ENCODE results near the gene COQ8B. TPM values are rescaled to one million over a fixed set of nuclear protein-coding genes. Genes with fewer than 3 reads are reported as not detected.
"Not testable (repeated sequence)": the region's sequence is repeated elsewhere in the genome, so short reads cannot be mapped to it uniquely, and the experiment has no call there.

COQ8B gene
- total RNA-seq, 1 experiment from 2014 or later, result 22.0 TPM

GRCh38 chr19:40663695-40664692 lies 52.7 kb downstream of the COQ8B start:
- Histone ChIP-seq H3K9me3 (replicated peaks) (no peaks in the 10 kb centered on the region), H3K4me3 (peak overlapping the region; percentile 63), H3K27me3 (0 out of 2 replicates have a peak, but pooled peaks cover 8% of the 10 kb centered on the region), H3K4me1 (peaks cover 4% of the 10 kb centered on the region; the same call in 1 of the 2 replicates), H3K27ac (peak overlapping the region; percentile 42; the same call in 1 of the 2 replicates), H3K36me3 (peaks cover 20% of the 10 kb centered on the region)
- peak in 1 of 2 experiments; percentile 27 for DNase-seq

GRCh38 chr19:40662925-40663694 lies 53.6 kb downstream of the COQ8B start:
- 0 out of 2 replicates have a peak, but pooled peaks cover 8% of the 10 kb centered on the region for H3K27me3 ChIP-seq
- no peaks in the 10 kb centered on the region for H3K9me3 ChIP-seq (replicated peaks)
- H3K4me3 ChIP-seq, result peak overlapping the region; percentile 63
- peaks cover 4% of the 10 kb centered on the region; the same call in 1 of the 2 replicates for H3K4me1 ChIP-seq
- peak overlapping the region; percentile 42 for H3K27ac ChIP-seq
- peak; percentile 93 to 94 for DNase-seq
- H3K36me3 ChIP-seq, result peaks cover 11% of the 10 kb centered on the region

GRCh38 chr19:40661616-40662015 lies 55.1 kb downstream of the COQ8B start:
- DNase-seq, result no peak

GRCh38 chr19:40659566-40659965 lies 57.1 kb downstream of the COQ8B start:
- Histone ChIP-seq H3K36me3 (no peaks in the 10 kb centered on the region), H3K27me3 (0 out of 2 replicates have a peak, but pooled peaks cover 8% of the 10 kb centered on the region), H3K27ac (no peak overlapping the region), H3K4me1 (peaks cover 4% of the 10 kb centered on the region; the same call in 1 of the 2 replicates), H3K4me3 (no peak overlapping the region), H3K9me3 (replicated peaks) (no peaks in the 10 kb centered on the region)
- no peak for DNase-seq

More at GRCh38 chr19:40661616-40662015, 55.1 kb downstream of the COQ8B start:
- Histone ChIP-seq H3K4me1 (peaks cover 4% of the 10 kb centered on the region; the same call in 1 of the 2 replicates), H3K27ac (no peak overlapping the region), H3K9me3 (replicated peaks) (no peaks in the 10 kb centered on the region), H3K36me3 (no peaks in the 10 kb centered on the region), H3K27me3 (0 out of 2 replicates have a peak, but pooled peaks cover 8% of the 10 kb centered on the region), H3K4me3 (no peak overlapping the region)

- H3K4me3 ChIP-seq, result no peak overlapping the region
- H3K27ac ChIP-seq, result no peak overlapping the region
- no peaks in the 10 kb centered on the region for H3K9me3 ChIP-seq (replicated peaks)
- DNase-seq, result no peak
- H3K4me1 ChIP-seq, result peaks cover 4% of the 10 kb centered on the region; the same call in 1 of the 2 replicates
- H3K36me3 ChIP-seq, result no peaks in the 10 kb centered on the region
- 0 out of 2 replicates have a peak, but pooled peaks cover 8% of the 10 kb centered on the region for H3K27me3 ChIP-seq
Observed at GRCh38 chr19:40659116-40659515, 57.6 kb downstream of the COQ8B start.

GRCh38 chr19:40658031-40658430 lies 58.7 kb downstream of the COQ8B start:
- Histone ChIP-seq H3K27me3 (0 out of 2 replicates have a peak, but pooled peaks cover 11% of the 10 kb centered on the region), H3K9me3 (replicated peaks) (no peaks in the 10 kb centered on the region), H3K27ac (no peak overlapping the region), H3K4me1 (no peaks in the 10 kb centered on the region), H3K4me3 (no peak overlapping the region), H3K36me3 (no peaks in the 10 kb centered on the region)
- no peak for DNase-seq

- not testable (repeated sequence) for H3K36me3 ChIP-seq; H3K27ac ChIP-seq; DNase-seq; H3K4me3 ChIP-seq; H3K9me3 ChIP-seq (replicated peaks); H3K4me1 ChIP-seq
- H3K27me3 ChIP-seq, result 0 out of 2 replicates have a peak, but pooled peaks cover 11% of the 10 kb centered on the region
Observed at GRCh38 chr19:40655684-40656083, 61.0 kb downstream of the COQ8B start.

GRCh38 chr19:40652303-40652702 lies 64.4 kb downstream of the COQ8B start:
- H3K36me3 ChIP-seq; DNase-seq; H3K27ac ChIP-seq; H3K4me1 ChIP-seq; H3K9me3 ChIP-seq (replicated peaks); H3K4me3 ChIP-seq; H3K27me3 ChIP-seq: not testable (repeated sequence)

GRCh38 chr19:40650749-40651305 lies 65.9 kb downstream of the COQ8B start:
- DNase-seq, result no peak
- Histone ChIP-seq H3K9me3 (replicated peaks) (no peaks in the 10 kb centered on the region), H3K4me1 (0 out of 2 replicates have a peak, but pooled peaks cover 6% of the 10 kb centered on the region), H3K4me3 (no peak overlapping the region), H3K36me3 (no peaks in the 10 kb centered on the region), H3K27ac (no peak overlapping the region), H3K27me3 (0 out of 2 replicates have a peak, but pooled peaks cover 4% of the 10 kb centered on the region)

GRCh38 chr19:40649903-40650675 lies 66.6 kb downstream of the COQ8B start:
- H3K27ac ChIP-seq; H3K4me3 ChIP-seq; H3K36me3 ChIP-seq; H3K4me1 ChIP-seq; H3K27me3 ChIP-seq; DNase-seq; H3K9me3 ChIP-seq (replicated peaks): not testable (repeated sequence)

- Histone ChIP-seq H3K27me3 (no peaks in the 10 kb centered on the region), H3K4me1 (0 out of 2 replicates have a peak, but pooled peaks cover 7% of the 10 kb centered on the region), H3K4me3 (no peak overlapping the region), H3K36me3 (no peaks in the 10 kb centered on the region), H3K9me3 (replicated peaks) (no peaks in the 10 kb centered on the region), H3K27ac (no peak overlapping the region)
- DNase-seq, result no peak
Observed at GRCh38 chr19:40646743-40647254, 69.9 kb downstream of the COQ8B start.

- DNase-seq, result no peak
- no peak overlapping the region for H3K27ac ChIP-seq
Observed at GRCh38 chr19:40642757-40643305, 73.9 kb downstream of the COQ8B start.

GRCh38 chr19:40642051-40642706 lies 74.5 kb downstream of the COQ8B start:
- DNase-seq, result no peak

More at GRCh38 chr19:40642757-40643305, 73.9 kb downstream of the COQ8B start:
- Histone ChIP-seq H3K9me3 (replicated peaks) (no peaks in the 10 kb centered on the region), H3K36me3 (no peaks in the 10 kb centered on the region), H3K27me3 (no peaks in the 10 kb centered on the region), H3K4me3 (no peak overlapping the region), H3K4me1 (0 out of 2 replicates have a peak, but pooled peaks cover 16% of the 10 kb centered on the region)

More at GRCh38 chr19:40642051-40642706, 74.5 kb downstream of the COQ8B start:
- Histone ChIP-seq H3K36me3 (no peaks in the 10 kb centered on the region), H3K9me3 (replicated peaks) (no peaks in the 10 kb centered on the region), H3K27ac (no peak overlapping the region), H3K4me1 (0 out of 2 replicates have a peak, but pooled peaks cover 16% of the 10 kb centered on the region), H3K27me3 (no peaks in the 10 kb centered on the region), H3K4me3 (no peak overlapping the region)

Data from SJCRH30 (cell line).